Liver (tissue), 9 donors: Measurements from ENCODE around the gene NDP. TPM values are rescaled to one million over a fixed set of nuclear protein-coding genes. Genes with fewer than 3 reads are reported as not detected.

Experiments used
- DNase-seq: peaks from one replicate; pipeline ENCODE4 v3.0.0-alpha.2; 2017; ENCODE audit warnings: low spot score
- H3K27ac ChIP-seq, 2 donors: one replicate each; pipeline ENCODE4 v1.7.0; 2013; ENCODE audit warnings: inconsistent platforms in 2 of 2, low read length in 2 of 2, control low read depth in 1 of 2, low read depth in 1 of 2, mild to moderate bottlenecking in 1 of 2
- H3K27me3 ChIP-seq, 4 donors: one replicate each; pipeline versions ENCODE4 v1.6.1 to v1.7.0; 2013; ENCODE audit warnings: low read length in 3 of 4, inconsistent platforms in 1 of 4, mild to moderate bottlenecking in 1 of 4, moderate library complexity in 1 of 4; ENCODE audit not compliant: control insufficient read depth in 4 of 4, insufficient read depth in 4 of 4
- H3K36me3 ChIP-seq, 4 donors: one replicate each; pipeline versions ENCODE4 v1.6.1 to v1.7.0; 2013; ENCODE audit warnings: low read length in 3 of 4, mild to moderate bottlenecking in 3 of 4, low read depth in 1 of 4, moderate library complexity in 1 of 4; ENCODE audit not compliant: control insufficient read depth in 4 of 4, insufficient read depth in 3 of 4
- H3K4me1 ChIP-seq, 4 donors: one replicate each; pipeline versions ENCODE4 v1.6.1 to v1.7.0; 2013; ENCODE audit warnings: low read length in 3 of 4, mild to moderate bottlenecking in 3 of 4, moderate library complexity in 1 of 4; ENCODE audit not compliant: control insufficient read depth in 4 of 4, insufficient read depth in 4 of 4
- H3K4me3 ChIP-seq, 3 donors: one replicate each; pipeline versions ENCODE4 v1.6.1 to v1.7.0; 2013; ENCODE audit warnings: low read length in 3 of 3, control low read depth in 1 of 3, low read depth in 1 of 3, mild to moderate bottlenecking in 1 of 3
- H3K9ac ChIP-seq, 2 donors: one replicate each; pipeline ENCODE4 v1.7.0; 2013; ENCODE audit warnings: low read length in 2 of 2, mild to moderate bottlenecking in 2 of 2, moderate library complexity in 2 of 2, control low read depth in 1 of 2, low read depth in 1 of 2
- H3K9me3 ChIP-seq, 4 donors: one replicate each; pipeline versions ENCODE4 v1.6.1 to v1.7.0; 2013; ENCODE audit warnings: low read length in 3 of 4; ENCODE audit not compliant: control insufficient read depth in 4 of 4
- EGR1 ChIP-seq, 2 donors: IDR thresholded peaks; 2 replicates each; pipeline ENCODE4 v1.6.1; 2016 to 2018; ENCODE audit warnings: antibody characterized with exemption in 2 of 2, low read depth in 2 of 2
- FOXA1 ChIP-seq: IDR thresholded peaks from 2 replicates; pipeline ENCODE4 v1.6.1; 2016; ENCODE audit warnings: antibody characterized with exemption
- FOXA2 ChIP-seq: IDR thresholded peaks from 2 replicates; pipeline ENCODE4 v1.6.1; 2016; ENCODE audit warnings: antibody characterized with exemption
- GABPA ChIP-seq, 2 donors: IDR thresholded peaks in 1 of 2; conservative IDR thresholded peaks in 1 of 2; 2 replicates each; pipeline ENCODE4 v1.6.1; 2016; ENCODE audit warnings: antibody characterized with exemption in 2 of 2, mild to moderate bottlenecking in 1 of 2, moderate library complexity in 1 of 2
- HNF4A ChIP-seq, 2 donors: conservative IDR thresholded peaks; 2 replicates each; pipeline ENCODE4 v1.6.1; 2016; ENCODE audit warnings: antibody characterized with exemption in 2 of 2, mild to moderate bottlenecking in 2 of 2
- HNF4G ChIP-seq: IDR thresholded peaks from 2 replicates; pipeline ENCODE4 v1.6.1; 2016; ENCODE audit warnings: antibody characterized with exemption
- JUND ChIP-seq, 2 donors: IDR thresholded peaks; 2 replicates each; pipeline ENCODE4 v1.6.1; 2016; ENCODE audit warnings: antibody characterized with exemption in 2 of 2
- NR2F2 ChIP-seq: IDR thresholded peaks from 2 replicates; pipeline ENCODE4 v1.6.1; 2016; ENCODE audit warnings: antibody characterized with exemption
- RAD21 ChIP-seq, 2 donors: IDR thresholded peaks; 2 replicates each; pipeline ENCODE4 v1.6.1; 2016; ENCODE audit warnings: antibody characterized with exemption in 2 of 2, mild to moderate bottlenecking in 2 of 2
- RXRA ChIP-seq, 2 donors: IDR thresholded peaks; 2 replicates each; pipeline ENCODE4 v1.6.1; 2017 to 2018; ENCODE audit warnings: antibody characterized with exemption in 2 of 2, mild to moderate bottlenecking in 1 of 2
- SP1 ChIP-seq: IDR thresholded peaks from 2 replicates; pipeline ENCODE4 v1.6.1; 2018; ENCODE audit warnings: antibody characterized with exemption, mild to moderate bottlenecking
- TAF1 ChIP-seq: conservative IDR thresholded peaks from 2 replicates; pipeline ENCODE4 v1.6.1; 2016; ENCODE audit warnings: antibody characterized with exemption, mild to moderate bottlenecking
- YY1 ChIP-seq: IDR thresholded peaks from 2 replicates; pipeline ENCODE4 v1.6.1; 2016; ENCODE audit warnings: antibody characterized with exemption, mild to moderate bottlenecking
- WGBS: extraction: QIAGEN DNeasy Blood & Tissue Kit; methylation state at CpG from one replicate; pipeline ENCODE4 v1.1.7; 2013; 5-methylcytosine and 5-hydroxymethylcytosine counted together
- polyA plus RNA-seq, 2 donors: library from polyadenylated mRNA; stranded (reverse) in 1 of 2; unstranded in 1 of 2; fragments of 200-250 nt in 1 of 2; fragments of >200 nt in 1 of 2; fragmentation: Nextera tagmentation in 1 of 2; extraction: Ambion mirVana in 1 of 2; gene quantifications; one replicate each; pipeline versions ENCODE4 v1.2.1 to v1.2.3, GENCODE V29; 2013 to 2015
- total RNA-seq, 2 donors: library from RNA; depleted of rRNA; stranded (reverse); fragments of >200 nt; gene quantifications; one replicate each; pipeline ENCODE4 v1.2.3, GENCODE V29; 2014
- TF ChIP-seq, protein P1 (sequence below): fragments of 150-350 bp; IDR thresholded peaks from 2 replicates; pipeline ENCODE4 v1.5.1; 2017; ENCODE audit warnings: improper control_type of control experiment, low read depth, low read length; ENCODE audit not compliant: missing input control
- TF ChIP-seq, protein P2 (sequence below): IDR thresholded peaks from 2 replicates; pipeline ENCODE4 v1.6.1; 2016; ENCODE audit warnings: antibody characterized with exemption
- TF ChIP-seq, protein P3 (sequence below): IDR thresholded peaks from 2 replicates; pipeline ENCODE4 v1.6.1; 2016; ENCODE audit warnings: antibody characterized with exemption
- TF ChIP-seq, protein P4 (sequence below): IDR thresholded peaks from 2 replicates; pipeline ENCODE4 v1.6.1; 2016; ENCODE audit warnings: antibody characterized with exemption, mild to moderate bottlenecking
- TF ChIP-seq, protein P5 (sequence below): IDR thresholded peaks from 2 replicates; pipeline ENCODE4 v1.6.1; 2016; ENCODE audit warnings: antibody characterized with exemption
- donor health status: healthy.
- donor health status: healthy.
- donor health status: healthy.
- donor health status: healthy.
- donor health status: healthy.

Gene NDP
- total and polyA plus RNA-seq, 4 donors, result not detected

DNA sequence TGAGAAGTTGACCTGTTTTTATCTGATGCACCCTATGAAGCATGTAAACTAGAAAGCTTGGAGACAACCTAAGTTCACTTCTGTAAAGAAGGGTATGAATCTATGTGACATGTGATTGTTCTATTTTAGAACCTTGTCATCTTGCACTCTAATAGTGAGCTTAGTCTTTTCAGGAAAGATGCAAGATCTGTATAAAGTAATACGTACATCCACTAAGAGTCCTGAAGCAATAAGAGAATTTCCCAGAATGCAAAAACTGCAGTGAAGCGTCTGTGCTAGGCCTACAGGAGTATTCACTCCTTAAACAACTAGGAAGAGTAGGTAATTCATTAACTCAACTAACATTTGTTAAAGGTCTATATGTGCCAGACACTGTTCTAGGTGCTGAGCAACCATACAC is 23.3 kb upstream of the NDP start:
- DNase-seq, result no peak
- 75% methylated on average over 2 of the region's 2 CpGs for WGBS
- Histone ChIP-seq H3K27ac (no peak overlapping the region), H3K9ac (no peak overlapping the region), H3K27me3 (no peaks in the 10 kb centered on the region), H3K4me3 (no peak overlapping the region), H3K9me3 (no peaks in the 10 kb centered on the region), H3K4me1 (no peaks in the 10 kb centered on the region), H3K36me3 (no peaks in the 10 kb centered on the region)
- no peak for TF ChIP-seq HNF4A (conservative IDR thresholded peaks at IDR 0.05)
- TF ChIP-seq NR2F2, result no peak
- TF ChIP-seq SP1, result no peak
- no peak for TF ChIP-seq TAF1
- no peak for TF ChIP-seq FOXA1
- TF ChIP-seq, protein P1, sequence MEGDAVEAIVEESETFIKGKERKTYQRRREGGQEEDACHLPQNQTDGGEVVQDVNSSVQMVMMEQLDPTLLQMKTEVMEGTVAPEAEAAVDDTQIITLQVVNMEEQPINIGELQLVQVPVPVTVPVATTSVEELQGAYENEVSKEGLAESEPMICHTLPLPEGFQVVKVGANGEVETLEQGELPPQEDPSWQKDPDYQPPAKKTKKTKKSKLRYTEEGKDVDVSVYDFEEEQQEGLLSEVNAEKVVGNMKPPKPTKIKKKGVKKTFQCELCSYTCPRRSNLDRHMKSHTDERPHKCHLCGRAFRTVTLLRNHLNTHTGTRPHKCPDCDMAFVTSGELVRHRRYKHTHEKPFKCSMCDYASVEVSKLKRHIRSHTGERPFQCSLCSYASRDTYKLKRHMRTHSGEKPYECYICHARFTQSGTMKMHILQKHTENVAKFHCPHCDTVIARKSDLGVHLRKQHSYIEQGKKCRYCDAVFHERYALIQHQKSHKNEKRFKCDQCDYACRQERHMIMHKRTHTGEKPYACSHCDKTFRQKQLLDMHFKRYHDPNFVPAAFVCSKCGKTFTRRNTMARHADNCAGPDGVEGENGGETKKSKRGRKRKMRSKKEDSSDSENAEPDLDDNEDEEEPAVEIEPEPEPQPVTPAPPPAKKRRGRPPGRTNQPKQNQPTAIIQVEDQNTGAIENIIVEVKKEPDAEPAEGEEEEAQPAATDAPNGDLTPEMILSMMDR, result no peak
- TF ChIP-seq RXRA (IDR thresholded peaks at IDR 0.05), result no peak
- TF ChIP-seq, protein P2, sequence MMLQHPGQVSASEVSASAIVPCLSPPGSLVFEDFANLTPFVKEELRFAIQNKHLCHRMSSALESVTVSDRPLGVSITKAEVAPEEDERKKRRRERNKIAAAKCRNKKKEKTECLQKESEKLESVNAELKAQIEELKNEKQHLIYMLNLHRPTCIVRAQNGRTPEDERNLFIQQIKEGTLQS, result no peak
- TF ChIP-seq, protein P3, sequence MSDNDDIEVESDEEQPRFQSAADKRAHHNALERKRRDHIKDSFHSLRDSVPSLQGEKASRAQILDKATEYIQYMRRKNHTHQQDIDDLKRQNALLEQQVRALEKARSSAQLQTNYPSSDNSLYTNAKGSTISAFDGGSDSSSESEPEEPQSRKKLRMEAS, result no peak
- no peak for TF ChIP-seq FOXA2
- TF ChIP-seq, protein P4, sequence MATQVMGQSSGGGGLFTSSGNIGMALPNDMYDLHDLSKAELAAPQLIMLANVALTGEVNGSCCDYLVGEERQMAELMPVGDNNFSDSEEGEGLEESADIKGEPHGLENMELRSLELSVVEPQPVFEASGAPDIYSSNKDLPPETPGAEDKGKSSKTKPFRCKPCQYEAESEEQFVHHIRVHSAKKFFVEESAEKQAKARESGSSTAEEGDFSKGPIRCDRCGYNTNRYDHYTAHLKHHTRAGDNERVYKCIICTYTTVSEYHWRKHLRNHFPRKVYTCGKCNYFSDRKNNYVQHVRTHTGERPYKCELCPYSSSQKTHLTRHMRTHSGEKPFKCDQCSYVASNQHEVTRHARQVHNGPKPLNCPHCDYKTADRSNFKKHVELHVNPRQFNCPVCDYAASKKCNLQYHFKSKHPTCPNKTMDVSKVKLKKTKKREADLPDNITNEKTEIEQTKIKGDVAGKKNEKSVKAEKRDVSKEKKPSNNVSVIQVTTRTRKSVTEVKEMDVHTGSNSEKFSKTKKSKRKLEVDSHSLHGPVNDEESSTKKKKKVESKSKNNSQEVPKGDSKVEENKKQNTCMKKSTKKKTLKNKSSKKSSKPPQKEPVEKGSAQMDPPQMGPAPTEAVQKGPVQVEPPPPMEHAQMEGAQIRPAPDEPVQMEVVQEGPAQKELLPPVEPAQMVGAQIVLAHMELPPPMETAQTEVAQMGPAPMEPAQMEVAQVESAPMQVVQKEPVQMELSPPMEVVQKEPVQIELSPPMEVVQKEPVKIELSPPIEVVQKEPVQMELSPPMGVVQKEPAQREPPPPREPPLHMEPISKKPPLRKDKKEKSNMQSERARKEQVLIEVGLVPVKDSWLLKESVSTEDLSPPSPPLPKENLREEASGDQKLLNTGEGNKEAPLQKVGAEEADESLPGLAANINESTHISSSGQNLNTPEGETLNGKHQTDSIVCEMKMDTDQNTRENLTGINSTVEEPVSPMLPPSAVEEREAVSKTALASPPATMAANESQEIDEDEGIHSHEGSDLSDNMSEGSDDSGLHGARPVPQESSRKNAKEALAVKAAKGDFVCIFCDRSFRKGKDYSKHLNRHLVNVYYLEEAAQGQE, result no peak
- no peak for TF ChIP-seq HNF4G
- no peak for TF ChIP-seq YY1
- no peak for TF ChIP-seq GABPA (IDR thresholded peaks at IDR 0.05 in 1 of 2, conservative IDR thresholded peaks at IDR 0.05 in 1 of 2)
- no peak for TF ChIP-seq EGR1 (IDR thresholded peaks at IDR 0.05; ENCODE audit: low read depth in 2 of 2)
- TF ChIP-seq, protein P5, sequence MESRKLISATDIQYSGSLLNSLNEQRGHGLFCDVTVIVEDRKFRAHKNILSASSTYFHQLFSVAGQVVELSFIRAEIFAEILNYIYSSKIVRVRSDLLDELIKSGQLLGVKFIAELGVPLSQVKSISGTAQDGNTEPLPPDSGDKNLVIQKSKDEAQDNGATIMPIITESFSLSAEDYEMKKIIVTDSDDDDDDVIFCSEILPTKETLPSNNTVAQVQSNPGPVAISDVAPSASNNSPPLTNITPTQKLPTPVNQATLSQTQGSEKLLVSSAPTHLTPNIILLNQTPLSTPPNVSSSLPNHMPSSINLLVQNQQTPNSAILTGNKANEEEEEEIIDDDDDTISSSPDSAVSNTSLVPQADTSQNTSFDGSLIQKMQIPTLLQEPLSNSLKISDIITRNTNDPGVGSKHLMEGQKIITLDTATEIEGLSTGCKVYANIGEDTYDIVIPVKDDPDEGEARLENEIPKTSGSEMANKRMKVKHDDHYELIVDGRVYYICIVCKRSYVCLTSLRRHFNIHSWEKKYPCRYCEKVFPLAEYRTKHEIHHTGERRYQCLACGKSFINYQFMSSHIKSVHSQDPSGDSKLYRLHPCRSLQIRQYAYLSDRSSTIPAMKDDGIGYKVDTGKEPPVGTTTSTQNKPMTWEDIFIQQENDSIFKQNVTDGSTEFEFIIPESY, result no peak
- TF ChIP-seq RAD21 (IDR thresholded peaks at IDR 0.05), result no peak
- TF ChIP-seq JUND (IDR thresholded peaks at IDR 0.05), result no peak
